SK-N-SH treated with all-trans-retinoic acid at 6 μM for 48 hours (cell line): ENCODE data around the gene WDR90.
A peak's percentile ranks its signal among the peaks of the same experiment; 100 is the strongest.

Experiments used
- ATAC-seq: fragments of 200-7000 bp; cut with Tn5 transposase; 3 replicates; pipeline ENCODE4 v1.9.1; 2020; ENCODE audit warnings: mild to moderate bottlenecking, moderate library complexity
- ARNTL ChIP-seq: fragments of 450-650 bp; formaldehyde crosslinking; IDR thresholded peaks from 2 replicates; pipeline ENCODE4 v1.5.0; 2020; ENCODE audit warnings: low read depth, mild to moderate bottlenecking, moderate library complexity, borderline replicate concordance
- BACH2 ChIP-seq: fragments of 250-450 bp; sonication (Bioruptor Pico); IDR thresholded peaks from 2 replicates; pipeline ENCODE4 v1.9.0; 2021; ENCODE audit warnings: mild to moderate bottlenecking, borderline replicate concordance
- CSDC2 ChIP-seq: fragments of 250-450 bp; sonication (Bioruptor Pico); IDR thresholded peaks from 2 replicates; pipeline ENCODE4 v1.5.0; 2020; ENCODE audit warnings: mild to moderate bottlenecking, moderate library complexity
- ESRRG ChIP-seq: fragments of 250-450 bp; sonication (Bioruptor Pico); IDR thresholded peaks from 2 replicates; pipeline ENCODE4 v1.6.1; 2021; ENCODE audit warnings: mild to moderate bottlenecking
- GLIS3 ChIP-seq: fragments of 250-450 bp; sonication (Bioruptor Pico); IDR thresholded peaks from 2 replicates; pipeline ENCODE4 v1.5.0; 2020; ENCODE audit warnings: mild to moderate bottlenecking, moderate library complexity
- ISL1 ChIP-seq: fragments of 250-450 bp; sonication (Bioruptor Pico); IDR thresholded peaks from 2 replicates; pipeline ENCODE4 v2.1.2; 2022; ENCODE audit warnings: mild to moderate bottlenecking, moderate library complexity
- PPARA ChIP-seq: fragments of 250-450 bp; sonication (Bioruptor Pico); IDR thresholded peaks from 2 replicates; pipeline ENCODE4 v1.5.0; 2020; ENCODE audit warnings: mild to moderate bottlenecking, borderline replicate concordance
- RARB ChIP-seq: fragments of 250-450 bp; sonication (Bioruptor Pico); IDR thresholded peaks from 2 replicates; pipeline ENCODE4 v1.8.0; 2021; ENCODE audit warnings: mild to moderate bottlenecking, moderate library complexity
- SNAI2 ChIP-seq: fragments of 250-450 bp; sonication (Bioruptor Pico); IDR thresholded peaks from 2 replicates; pipeline ENCODE4 v1.5.0; 2020; ENCODE audit warnings: mild to moderate bottlenecking, moderate library complexity
- TCF4 ChIP-seq: fragments of 250-450 bp; sonication (Bioruptor Pico); IDR thresholded peaks from 2 replicates; pipeline ENCODE4 v1.8.0; 2021; ENCODE audit warnings: mild to moderate bottlenecking, moderate library complexity, borderline replicate concordance
- ZC3H10 ChIP-seq: fragments of 250-450 bp; sonication (Bioruptor Pico); IDR thresholded peaks from 2 replicates; pipeline ENCODE4 v1.5.1; 2021; ENCODE audit warnings: mild to moderate bottlenecking, moderate library complexity
- ZFP30 ChIP-seq: fragments of 450-650 bp; formaldehyde crosslinking; IDR thresholded peaks from 2 replicates; pipeline ENCODE4 v1.5.0; 2022; ENCODE audit warnings: mild to moderate bottlenecking, moderate library complexity
- ZNF565 ChIP-seq: fragments of 450-650 bp; formaldehyde crosslinking; conservative IDR thresholded peaks from 2 replicates; pipeline ENCODE4 v1.5.0; 2020; ENCODE audit warnings: low read depth, mild to moderate bottlenecking, moderate library complexity
- ZNF70 ChIP-seq: fragments of 450-650 bp; formaldehyde crosslinking; IDR thresholded peaks from 2 replicates; pipeline ENCODE4 v1.5.0; 2020; ENCODE audit warnings: mild to moderate bottlenecking, moderate library complexity
- ZNF8 ChIP-seq: fragments of 450-650 bp; formaldehyde crosslinking; IDR thresholded peaks from 2 replicates; pipeline ENCODE4 v1.5.0; 2020; ENCODE audit warnings: mild to moderate bottlenecking, moderate library complexity
- TF ChIP-seq, protein P1 (sequence below): fragments of 250-450 bp; sonication (Bioruptor Pico); IDR thresholded peaks from 2 replicates; pipeline ENCODE4 v1.5.1; 2020; ENCODE audit warnings: low read depth, mild to moderate bottlenecking, moderate library complexity
- TF ChIP-seq, protein P2 (sequence below): fragments of 250-450 bp; sonication (Bioruptor Pico); IDR thresholded peaks from 2 replicates; pipeline ENCODE4 v1.5.0; 2020; ENCODE audit warnings: mild to moderate bottlenecking, moderate library complexity
- TF ChIP-seq, protein P3 (sequence below): fragments of 250-450 bp; sonication (Bioruptor Pico); IDR thresholded peaks from 2 replicates; pipeline ENCODE4 v1.8.0; 2021; ENCODE audit warnings: low read depth, mild to moderate bottlenecking, moderate library complexity, borderline replicate concordance
- TF ChIP-seq, protein P4 (sequence below): fragments of 250-450 bp; sonication (Bioruptor Pico); IDR thresholded peaks from 2 replicates; pipeline ENCODE4 v1.5.1; 2021; ENCODE audit warnings: mild to moderate bottlenecking, moderate library complexity

The WDR90 gene

DNA sequence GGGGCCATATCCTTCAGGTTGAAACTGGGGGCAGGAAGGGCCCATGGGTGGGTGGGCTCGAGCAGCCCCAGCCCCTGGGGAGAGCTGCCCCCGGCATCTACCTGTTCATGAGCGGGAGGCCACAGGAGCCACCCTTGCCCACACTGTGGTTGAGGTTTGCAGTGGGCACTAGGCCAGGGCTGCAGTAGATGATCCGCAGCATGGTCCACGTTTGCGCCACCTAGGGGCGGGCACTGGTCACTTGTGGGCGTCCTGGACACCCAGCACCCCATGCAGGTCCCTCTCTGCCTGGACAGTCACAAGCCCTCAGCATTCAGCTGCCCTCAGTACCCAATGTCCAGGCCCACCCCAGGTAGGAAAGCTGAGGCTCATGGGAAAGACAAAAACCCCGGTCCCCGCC lies 36.8 kb downstream of the WDR90 start:
- peak; percentile 20 for ATAC-seq
- no peak for TF ChIP-seq ZNF70
- TF ChIP-seq, protein P1, sequence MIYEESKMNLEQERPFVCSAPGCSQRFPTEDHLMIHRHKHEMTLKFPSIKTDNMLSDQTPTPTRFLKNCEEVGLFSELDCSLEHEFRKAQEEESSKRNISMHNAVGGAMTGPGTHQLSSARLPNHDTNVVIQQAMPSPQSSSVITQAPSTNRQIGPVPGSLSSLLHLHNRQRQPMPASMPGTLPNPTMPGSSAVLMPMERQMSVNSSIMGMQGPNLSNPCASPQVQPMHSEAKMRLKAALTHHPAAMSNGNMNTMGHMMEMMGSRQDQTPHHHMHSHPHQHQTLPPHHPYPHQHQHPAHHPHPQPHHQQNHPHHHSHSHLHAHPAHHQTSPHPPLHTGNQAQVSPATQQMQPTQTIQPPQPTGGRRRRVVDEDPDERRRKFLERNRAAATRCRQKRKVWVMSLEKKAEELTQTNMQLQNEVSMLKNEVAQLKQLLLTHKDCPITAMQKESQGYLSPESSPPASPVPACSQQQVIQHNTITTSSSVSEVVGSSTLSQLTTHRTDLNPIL (CRISPR knock-in tag), result no peak
- TF ChIP-seq, protein P2, sequence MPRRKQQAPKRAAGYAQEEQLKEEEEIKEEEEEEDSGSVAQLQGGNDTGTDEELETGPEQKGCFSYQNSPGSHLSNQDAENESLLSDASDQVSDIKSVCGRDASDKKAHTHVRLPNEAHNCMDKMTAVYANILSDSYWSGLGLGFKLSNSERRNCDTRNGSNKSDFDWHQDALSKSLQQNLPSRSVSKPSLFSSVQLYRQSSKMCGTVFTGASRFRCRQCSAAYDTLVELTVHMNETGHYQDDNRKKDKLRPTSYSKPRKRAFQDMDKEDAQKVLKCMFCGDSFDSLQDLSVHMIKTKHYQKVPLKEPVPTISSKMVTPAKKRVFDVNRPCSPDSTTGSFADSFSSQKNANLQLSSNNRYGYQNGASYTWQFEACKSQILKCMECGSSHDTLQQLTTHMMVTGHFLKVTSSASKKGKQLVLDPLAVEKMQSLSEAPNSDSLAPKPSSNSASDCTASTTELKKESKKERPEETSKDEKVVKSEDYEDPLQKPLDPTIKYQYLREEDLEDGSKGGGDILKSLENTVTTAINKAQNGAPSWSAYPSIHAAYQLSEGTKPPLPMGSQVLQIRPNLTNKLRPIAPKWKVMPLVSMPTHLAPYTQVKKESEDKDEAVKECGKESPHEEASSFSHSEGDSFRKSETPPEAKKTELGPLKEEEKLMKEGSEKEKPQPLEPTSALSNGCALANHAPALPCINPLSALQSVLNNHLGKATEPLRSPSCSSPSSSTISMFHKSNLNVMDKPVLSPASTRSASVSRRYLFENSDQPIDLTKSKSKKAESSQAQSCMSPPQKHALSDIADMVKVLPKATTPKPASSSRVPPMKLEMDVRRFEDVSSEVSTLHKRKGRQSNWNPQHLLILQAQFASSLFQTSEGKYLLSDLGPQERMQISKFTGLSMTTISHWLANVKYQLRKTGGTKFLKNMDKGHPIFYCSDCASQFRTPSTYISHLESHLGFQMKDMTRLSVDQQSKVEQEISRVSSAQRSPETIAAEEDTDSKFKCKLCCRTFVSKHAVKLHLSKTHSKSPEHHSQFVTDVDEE, result no peak
- TF ChIP-seq CSDC2, result no peak
- TF ChIP-seq, protein P3, sequence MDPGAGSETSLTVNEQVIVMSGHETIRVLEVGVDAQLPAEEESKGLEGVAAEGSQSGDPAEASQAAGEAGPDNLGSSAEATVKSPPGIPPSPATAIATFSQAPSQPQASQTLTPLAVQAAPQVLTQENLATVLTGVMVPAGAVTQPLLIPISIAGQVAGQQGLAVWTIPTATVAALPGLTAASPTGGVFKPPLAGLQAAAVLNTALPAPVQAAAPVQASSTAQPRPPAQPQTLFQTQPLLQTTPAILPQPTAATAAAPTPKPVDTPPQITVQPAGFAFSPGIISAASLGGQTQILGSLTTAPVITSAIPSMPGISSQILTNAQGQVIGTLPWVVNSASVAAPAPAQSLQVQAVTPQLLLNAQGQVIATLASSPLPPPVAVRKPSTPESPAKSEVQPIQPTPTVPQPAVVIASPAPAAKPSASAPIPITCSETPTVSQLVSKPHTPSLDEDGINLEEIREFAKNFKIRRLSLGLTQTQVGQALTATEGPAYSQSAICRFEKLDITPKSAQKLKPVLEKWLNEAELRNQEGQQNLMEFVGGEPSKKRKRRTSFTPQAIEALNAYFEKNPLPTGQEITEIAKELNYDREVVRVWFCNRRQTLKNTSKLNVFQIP (CRISPR knock-in tag), result no peak
- TF ChIP-seq SNAI2 (CRISPR knock-in tag), result no peak
- TF ChIP-seq PPARA (CRISPR knock-in tag), result no peak
- TF ChIP-seq ISL1 (CRISPR knock-in tag), result no peak
- no peak for TF ChIP-seq ESRRG (CRISPR knock-in tag)

DNA sequence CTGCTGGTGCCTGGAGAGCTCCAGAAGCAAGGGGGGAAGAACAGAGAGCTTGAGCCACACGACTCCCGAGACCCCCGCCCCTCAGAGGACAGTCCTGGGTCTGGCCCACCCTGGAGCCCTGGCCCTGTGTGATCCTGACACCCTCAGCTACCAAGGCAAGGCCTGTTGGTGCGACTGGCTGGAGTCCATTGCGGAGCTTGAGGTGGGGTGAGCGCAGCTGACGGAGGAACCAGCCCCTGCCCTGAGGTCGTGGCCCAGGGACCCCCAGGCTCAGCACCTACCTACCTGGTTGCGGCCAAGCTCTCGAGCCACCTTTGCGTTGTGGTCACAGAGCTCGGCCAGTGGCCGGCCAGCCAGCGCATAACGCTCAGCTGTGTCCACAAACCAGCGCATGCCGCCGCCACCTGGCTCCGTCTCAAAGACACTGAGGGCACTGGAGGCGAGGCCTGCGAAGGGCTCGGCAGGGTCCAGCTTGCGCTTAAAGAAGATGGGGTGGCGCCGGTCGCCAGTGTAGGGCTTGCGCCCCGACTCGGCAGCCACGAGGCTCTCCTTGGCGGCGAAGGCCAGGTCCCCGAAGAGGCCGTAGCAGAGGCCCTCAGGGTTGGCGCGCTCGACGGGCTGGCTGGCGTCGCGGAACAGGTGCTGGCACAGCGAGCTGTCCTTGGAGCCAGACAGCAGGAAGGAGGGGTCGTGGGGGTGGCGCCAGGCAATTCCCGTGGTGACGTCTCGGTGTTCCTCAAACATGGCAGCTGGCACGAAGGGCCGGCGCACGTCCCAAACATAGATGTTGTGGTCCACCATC lies 37.5 kb downstream of the WDR90 start:
- no peak for ATAC-seq

More for the DNA sequence above, 37.5 kb downstream of the WDR90 start:
- TF ChIP-seq RARB (CRISPR knock-in tag), result no peak
- no peak for TF ChIP-seq ZNF8 (CRISPR knock-in tag)
- no peak for TF ChIP-seq ESRRG (CRISPR knock-in tag)
- TF ChIP-seq ZNF70, result no peak
- TF ChIP-seq, protein P3 (CRISPR knock-in tag), result no peak
- no peak for TF ChIP-seq PPARA (CRISPR knock-in tag)
- TF ChIP-seq CSDC2, result no peak
- no peak for TF ChIP-seq GLIS3 (CRISPR knock-in tag)
- TF ChIP-seq ZFP30 (CRISPR knock-in tag), result no peak
- TF ChIP-seq ZNF565 (CRISPR knock-in tag), result no peak
- TF ChIP-seq TCF4, result no peak
- TF ChIP-seq, protein P1 (CRISPR knock-in tag), result no peak
- TF ChIP-seq, protein P2, result no peak
- no peak for TF ChIP-seq SNAI2 (CRISPR knock-in tag)
- TF ChIP-seq ARNTL (CRISPR knock-in tag), result no peak
- TF ChIP-seq ISL1 (CRISPR knock-in tag), result no peak
- TF ChIP-seq, protein P4, sequence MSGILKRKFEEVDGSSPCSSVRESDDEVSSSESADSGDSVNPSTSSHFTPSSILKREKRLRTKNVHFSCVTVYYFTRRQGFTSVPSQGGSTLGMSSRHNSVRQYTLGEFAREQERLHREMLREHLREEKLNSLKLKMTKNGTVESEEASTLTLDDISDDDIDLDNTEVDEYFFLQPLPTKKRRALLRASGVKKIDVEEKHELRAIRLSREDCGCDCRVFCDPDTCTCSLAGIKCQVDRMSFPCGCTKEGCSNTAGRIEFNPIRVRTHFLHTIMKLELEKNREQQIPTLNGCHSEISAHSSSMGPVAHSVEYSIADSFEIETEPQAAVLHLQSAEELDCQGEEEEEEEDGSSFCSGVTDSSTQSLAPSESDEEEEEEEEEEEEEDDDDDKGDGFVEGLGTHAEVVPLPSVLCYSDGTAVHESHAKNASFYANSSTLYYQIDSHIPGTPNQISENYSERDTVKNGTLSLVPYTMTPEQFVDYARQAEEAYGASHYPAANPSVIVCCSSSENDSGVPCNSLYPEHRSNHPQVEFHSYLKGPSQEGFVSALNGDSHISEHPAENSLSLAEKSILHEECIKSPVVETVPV (CRISPR knock-in tag), result no peak
- no peak for TF ChIP-seq BACH2 (CRISPR knock-in tag)
- TF ChIP-seq ZC3H10, result no peak
